ENCODE results near the gene RHBDL1. TPM values are rescaled to one million over a fixed set of nuclear protein-coding genes. Genes with fewer than 3 reads are reported as not detected.

Gene RHBDL1
- total RNA-seq, 3 donors from 2014 or later (not counting 1 experiment from before 2014, with no cell fraction given), result 2.9 to 4.2 (median 4.2) TPM

DNA sequence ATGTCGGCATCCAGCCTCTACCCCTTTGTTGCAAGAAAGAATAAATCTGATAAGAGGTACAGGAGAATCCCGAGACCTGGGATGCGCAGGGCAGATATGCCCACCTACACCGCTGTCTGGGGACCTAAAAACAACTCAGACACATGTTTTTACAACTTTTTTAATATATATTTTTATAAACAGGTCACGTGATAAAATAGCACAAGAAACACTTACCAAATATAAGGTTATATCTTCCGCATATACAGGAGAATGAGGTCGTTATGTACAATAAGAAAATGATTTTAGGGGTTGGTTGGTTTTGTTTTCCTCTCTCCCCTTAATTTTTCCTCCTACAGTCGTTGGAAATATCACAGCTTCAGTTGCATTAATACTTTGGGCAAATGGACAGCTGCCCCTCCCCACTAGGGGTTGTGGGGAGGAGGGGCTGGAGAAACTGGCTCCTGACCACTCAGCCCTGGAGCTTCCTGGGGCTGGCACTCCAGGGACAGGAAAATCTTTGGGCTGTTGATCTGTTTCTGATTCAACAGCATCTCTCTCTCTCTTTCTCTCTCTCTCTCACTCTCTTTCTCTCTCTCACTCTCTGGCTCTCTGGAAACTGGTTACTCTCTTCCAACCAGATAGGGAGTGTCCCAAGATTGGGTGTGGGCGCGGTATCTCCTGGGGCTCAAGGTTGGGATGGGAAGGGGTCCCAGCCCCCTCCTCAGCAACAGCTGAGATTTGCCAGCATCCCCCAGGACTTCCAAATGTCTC lies 17.1 kb downstream of the RHBDL1 start:
- TF ChIP-seq, protein P1, sequence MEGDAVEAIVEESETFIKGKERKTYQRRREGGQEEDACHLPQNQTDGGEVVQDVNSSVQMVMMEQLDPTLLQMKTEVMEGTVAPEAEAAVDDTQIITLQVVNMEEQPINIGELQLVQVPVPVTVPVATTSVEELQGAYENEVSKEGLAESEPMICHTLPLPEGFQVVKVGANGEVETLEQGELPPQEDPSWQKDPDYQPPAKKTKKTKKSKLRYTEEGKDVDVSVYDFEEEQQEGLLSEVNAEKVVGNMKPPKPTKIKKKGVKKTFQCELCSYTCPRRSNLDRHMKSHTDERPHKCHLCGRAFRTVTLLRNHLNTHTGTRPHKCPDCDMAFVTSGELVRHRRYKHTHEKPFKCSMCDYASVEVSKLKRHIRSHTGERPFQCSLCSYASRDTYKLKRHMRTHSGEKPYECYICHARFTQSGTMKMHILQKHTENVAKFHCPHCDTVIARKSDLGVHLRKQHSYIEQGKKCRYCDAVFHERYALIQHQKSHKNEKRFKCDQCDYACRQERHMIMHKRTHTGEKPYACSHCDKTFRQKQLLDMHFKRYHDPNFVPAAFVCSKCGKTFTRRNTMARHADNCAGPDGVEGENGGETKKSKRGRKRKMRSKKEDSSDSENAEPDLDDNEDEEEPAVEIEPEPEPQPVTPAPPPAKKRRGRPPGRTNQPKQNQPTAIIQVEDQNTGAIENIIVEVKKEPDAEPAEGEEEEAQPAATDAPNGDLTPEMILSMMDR (IDR thresholded peaks at IDR 0.05), result no peak
- Histone ChIP-seq H3K27me3 (ENCODE audit: control insufficient read depth, insufficient read depth, low read length) (peaks cover 30% of the 10 kb centered on the region), H3K4me3 (ENCODE audit: low read length) (no peak overlapping the region), H3K36me3 (ENCODE audit: control insufficient read depth, insufficient read depth, low read length) (no peaks in the 10 kb centered on the region), H3K4me1 (ENCODE audit: control insufficient read depth, insufficient read depth, low read length) (peaks cover 43% of the 10 kb centered on the region), H3K9me3 (ENCODE audit: control insufficient read depth, insufficient read depth, low read length) (no peaks in the 10 kb centered on the region), H3K27ac (ENCODE audit: low read length) (no peak overlapping the region)
- ATAC-seq (no peak), DNase-seq (no peak)
- Mint-ChIP-seq H3K4me3 (peak overlapping the region; percentile 18), H3K27me3 (ENCODE audit: low read depth in 2 of 2) (peaks cover 0 to 14% of the 10 kb centered on the region in 2 donors), H3K36me3 (no peaks in the 10 kb centered on the region), H3K9me3 (no peaks in the 10 kb centered on the region), H3K27ac (no peak overlapping the region), H3K4me1 (peaks cover 10 to 21% of the 10 kb centered on the region in 2 donors)
- intact Hi-C loops (cut with micrococcal nuclease), result no loop called here
- WGBS (ENCODE audit: insufficient coverage), result 81% methylated on average over 4 of the region's 10 CpGs

DNA sequence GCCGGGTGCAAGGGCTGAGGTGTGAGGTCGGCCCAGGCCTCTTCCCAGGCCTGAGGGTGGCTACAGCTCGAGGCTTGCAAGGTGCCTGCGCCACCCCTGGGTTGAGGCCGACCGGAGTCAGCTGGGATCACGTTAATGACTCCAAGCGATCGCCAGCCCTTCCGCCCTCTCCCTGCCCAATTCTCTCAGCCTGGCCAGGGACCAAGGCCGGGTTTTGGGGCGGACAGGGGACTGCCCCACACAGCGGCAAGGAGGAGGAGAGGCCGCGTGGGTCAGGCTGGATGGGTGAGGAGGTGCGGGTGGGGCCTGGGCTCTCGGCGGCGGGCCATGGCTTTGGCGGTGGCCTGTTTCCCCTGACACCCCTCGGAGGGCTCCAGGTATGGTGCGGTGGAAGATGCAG lies 17.9 kb downstream of the RHBDL1 start:
- Histone ChIP-seq H3K27ac (ENCODE audit: low read length) (no peak overlapping the region), H3K36me3 (ENCODE audit: control insufficient read depth, insufficient read depth, low read length) (no peaks in the 10 kb centered on the region), H3K9me3 (ENCODE audit: control insufficient read depth, insufficient read depth, low read length) (no peaks in the 10 kb centered on the region), H3K4me3 (ENCODE audit: low read length) (no peak overlapping the region), H3K4me1 (ENCODE audit: control insufficient read depth, insufficient read depth, low read length) (peaks cover 43% of the 10 kb centered on the region), H3K27me3 (ENCODE audit: control insufficient read depth, insufficient read depth, low read length) (peaks cover 30% of the 10 kb centered on the region)
- no peak for DNase-seq
- Mint-ChIP-seq H3K4me3 (no peak overlapping the region), H3K27ac (no peak overlapping the region), H3K27me3 (ENCODE audit: low read depth in 2 of 2) (peaks cover 0 to 14% of the 10 kb centered on the region in 2 donors), H3K4me1 (peaks cover 10 to 21% of the 10 kb centered on the region in 2 donors), H3K9me3 (no peaks in the 10 kb centered on the region), H3K36me3 (no peaks in the 10 kb centered on the region)
- TF ChIP-seq, protein P1 (IDR thresholded peaks at IDR 0.05), result no peak
- 59% methylated on average over 22 of the region's 22 CpGs for WGBS (ENCODE audit: insufficient coverage)
- ATAC-seq, result no peak
- intact Hi-C loops (cut with micrococcal nuclease), result no loop called here

DNA sequence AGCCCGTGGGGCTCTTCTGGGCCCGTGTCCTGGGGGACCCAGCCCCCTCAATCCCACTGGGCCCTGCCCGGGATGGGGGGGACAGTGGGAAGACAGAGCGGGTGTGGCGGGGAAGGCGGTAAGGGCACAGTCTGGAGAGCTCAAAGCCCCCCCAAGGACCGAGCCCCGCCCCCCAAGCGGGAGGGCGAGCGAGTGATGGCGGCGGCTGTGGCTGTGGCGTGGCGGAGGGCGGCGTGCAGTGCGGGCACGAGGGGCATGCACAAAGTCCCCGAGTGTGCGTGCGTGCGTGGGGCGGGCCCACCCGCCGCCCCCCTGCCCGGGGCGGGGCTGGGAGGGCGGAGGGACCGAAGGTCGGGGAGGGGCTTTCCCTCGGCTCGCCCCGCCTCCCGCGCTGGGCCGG lies 18.3 kb downstream of the RHBDL1 start:
- ATAC-seq, result no peak
- Histone ChIP-seq H3K4me3 (ENCODE audit: low read length) (no peak overlapping the region), H3K9me3 (ENCODE audit: control insufficient read depth, insufficient read depth, low read length) (no peaks in the 10 kb centered on the region), H3K27me3 (ENCODE audit: control insufficient read depth, insufficient read depth, low read length) (peaks cover 30% of the 10 kb centered on the region), H3K36me3 (ENCODE audit: control insufficient read depth, insufficient read depth, low read length) (no peaks in the 10 kb centered on the region), H3K4me1 (ENCODE audit: control insufficient read depth, insufficient read depth, low read length) (peaks cover 41% of the 10 kb centered on the region), H3K27ac (ENCODE audit: low read length) (no peak overlapping the region)
- H3K4me3 Mint-ChIP-seq, result no peak overlapping the region
- H3K9me3 Mint-ChIP-seq, result no peaks in the 10 kb centered on the region
- intact Hi-C loops (cut with micrococcal nuclease), result no loop called here
- H3K4me1 Mint-ChIP-seq, result peaks cover 10 to 21% of the 10 kb centered on the region in 2 donors
- 6% methylated on average over 37 of the region's 37 CpGs for WGBS (ENCODE audit: insufficient coverage)
- peaks cover 0 to 14% of the 10 kb centered on the region in 2 donors for H3K27me3 Mint-ChIP-seq (ENCODE audit: low read depth in 2 of 2)
- DNase-seq, result peak in 1 of 2 donors; percentile 58
- TF ChIP-seq, protein P1 (IDR thresholded peaks at IDR 0.05), result no peak
- no peak overlapping the region for H3K27ac Mint-ChIP-seq
- H3K36me3 Mint-ChIP-seq, result no peaks in the 10 kb centered on the region

Data from natural killer cell (primary cell).